ENCODE measurements around the gene U2AF1L4.

GRCh38 chr19:35753634-35754369 is 8.6 kb upstream of the U2AF1L4 start:
- no peak for TF ChIP-seq ESRRG (CRISPR knock-in tag; IDR thresholded peaks at IDR 0.05)
- TF ChIP-seq ZFP30 (CRISPR knock-in tag; IDR thresholded peaks at IDR 0.05): no peak
- no peak for TF ChIP-seq ISL1 (CRISPR knock-in tag; IDR thresholded peaks at IDR 0.05)
- TF ChIP-seq, protein P1, sequence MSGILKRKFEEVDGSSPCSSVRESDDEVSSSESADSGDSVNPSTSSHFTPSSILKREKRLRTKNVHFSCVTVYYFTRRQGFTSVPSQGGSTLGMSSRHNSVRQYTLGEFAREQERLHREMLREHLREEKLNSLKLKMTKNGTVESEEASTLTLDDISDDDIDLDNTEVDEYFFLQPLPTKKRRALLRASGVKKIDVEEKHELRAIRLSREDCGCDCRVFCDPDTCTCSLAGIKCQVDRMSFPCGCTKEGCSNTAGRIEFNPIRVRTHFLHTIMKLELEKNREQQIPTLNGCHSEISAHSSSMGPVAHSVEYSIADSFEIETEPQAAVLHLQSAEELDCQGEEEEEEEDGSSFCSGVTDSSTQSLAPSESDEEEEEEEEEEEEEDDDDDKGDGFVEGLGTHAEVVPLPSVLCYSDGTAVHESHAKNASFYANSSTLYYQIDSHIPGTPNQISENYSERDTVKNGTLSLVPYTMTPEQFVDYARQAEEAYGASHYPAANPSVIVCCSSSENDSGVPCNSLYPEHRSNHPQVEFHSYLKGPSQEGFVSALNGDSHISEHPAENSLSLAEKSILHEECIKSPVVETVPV (CRISPR knock-in tag; IDR thresholded peaks at IDR 0.05): no peak
- no peak for TF ChIP-seq BACH2 (CRISPR knock-in tag; IDR thresholded peaks at IDR 0.05; ENCODE audit: borderline replicate concordance)
- no peak for TF ChIP-seq TOX (CRISPR knock-in tag; IDR thresholded peaks at IDR 0.05; ENCODE audit: borderline replicate concordance)
- no peak for TF ChIP-seq CREB5 (CRISPR knock-in tag; IDR thresholded peaks at IDR 0.05; ENCODE audit: low read depth)
- no peak for TF ChIP-seq CSDC2 (CRISPR knock-in tag; IDR thresholded peaks at IDR 0.05)
- no peak for TF ChIP-seq ZFP3 (CRISPR knock-in tag; IDR thresholded peaks at IDR 0.05)
- no peak for TF ChIP-seq RARB (CRISPR knock-in tag; IDR thresholded peaks at IDR 0.05)
- no peak for TF ChIP-seq GLIS3 (CRISPR knock-in tag; IDR thresholded peaks at IDR 0.05)
